GM19043 (cell line): Measurements from ENCODE around the gene IQCM.
"Not testable (repeated sequence)": the region's sequence is repeated elsewhere in the genome, so short reads cannot be mapped to it uniquely, and the experiment has no call there.

Experiments used
- ATAC-seq: cut with Tn5 transposase; IDR thresholded peaks from one replicate; pipeline ENCODE4 v1.9.1; 2021; ENCODE audit warnings: low read depth; ENCODE audit not compliant: unreplicated experiment

The IQCM gene

GRCh38 chr4:149493492-149493891 lies 322.2 kb downstream of the IQCM start:
- ATAC-seq, result no peak

GRCh38 chr4:149489321-149489720 lies 326.3 kb downstream of the IQCM start:
- no peak for ATAC-seq

GRCh38 chr4:149486861-149487260 lies 328.8 kb downstream of the IQCM start:
- ATAC-seq, result no peak

GRCh38 chr4:149468669-149469068 lies 347.0 kb downstream of the IQCM start:
- ATAC-seq, result not testable (repeated sequence)

- ATAC-seq, result no peak
Observed at GRCh38 chr4:149466446-149466845, 349.2 kb downstream of the IQCM start.

GRCh38 chr4:149465955-149466354 lies 349.7 kb downstream of the IQCM start:
- ATAC-seq, result no peak

- no peak for ATAC-seq
Observed at GRCh38 chr4:149443537-149443936, 372.1 kb downstream of the IQCM start.

- ATAC-seq, result no peak
Observed at GRCh38 chr4:149441338-149441737, 374.3 kb downstream of the IQCM start.

GRCh38 chr4:149426461-149426860 lies 389.2 kb downstream of the IQCM start:
- no peak for ATAC-seq

GRCh38 chr4:149409555-149409962 lies 406.1 kb downstream of the IQCM start:
- ATAC-seq, result no peak

GRCh38 chr4:149409146-149409545 lies 406.5 kb downstream of the IQCM start:
- ATAC-seq, result no peak

- no peak for ATAC-seq
Observed at GRCh38 chr4:149404143-149404542, 411.5 kb downstream of the IQCM start.

- no peak for ATAC-seq
Observed at GRCh38 chr4:149403081-149403480, 412.6 kb downstream of the IQCM start.

- no peak for ATAC-seq
Observed at GRCh38 chr4:149398993-149399392, 416.6 kb downstream of the IQCM start.

GRCh38 chr4:149370785-149371420 lies 444.7 kb downstream of the IQCM start:
- peak; percentile 45 for ATAC-seq

- no peak for ATAC-seq
Observed at GRCh38 chr4:149370002-149370401, 445.6 kb downstream of the IQCM start.

GRCh38 chr4:149353241-149353640 lies 462.4 kb downstream of the IQCM start:
- ATAC-seq, result no peak

GRCh38 chr4:149349541-149349940 lies 466.1 kb downstream of the IQCM start:
- ATAC-seq, result no peak

GRCh38 chr4:149347139-149347538 lies 468.5 kb downstream of the IQCM start:
- no peak for ATAC-seq

- ATAC-seq, result no peak
Observed at GRCh38 chr4:149345424-149345823, 470.2 kb downstream of the IQCM start.

- no peak for ATAC-seq
Observed at GRCh38 chr4:149344436-149344835, 471.2 kb downstream of the IQCM start.

GRCh38 chr4:149343614-149344013 lies 472.0 kb downstream of the IQCM start:
- no peak for ATAC-seq

- not testable (repeated sequence) for ATAC-seq
Observed at GRCh38 chr4:149341117-149341516, 474.5 kb downstream of the IQCM start.
